Measurements from ENCODE around the gene SMS.

Gene SMS

DNA sequence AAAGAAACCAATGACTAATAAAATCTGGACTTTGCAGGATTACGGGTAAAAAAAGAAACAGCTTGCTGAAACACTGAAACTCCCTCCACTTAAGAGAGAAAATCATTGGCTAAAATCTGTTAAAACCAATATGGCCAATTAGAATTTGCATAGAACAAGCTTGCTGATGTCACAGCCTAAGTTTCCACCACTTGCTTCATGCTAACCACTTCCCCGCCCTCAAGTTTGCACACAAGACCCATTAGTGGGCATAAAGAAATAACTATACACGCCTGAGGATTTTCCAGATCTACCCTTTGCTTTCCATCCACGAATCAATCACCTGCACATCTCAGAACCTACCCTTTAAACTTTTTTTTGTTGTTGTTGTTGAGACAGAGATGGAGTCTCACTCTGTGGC, 48.9 kb downstream of the SMS start:
- Histone ChIP-seq H3K9me3 (ENCODE audit: low read length) (no peaks in the 10 kb centered on the region), H3K27me3 (ENCODE audit: insufficient read depth, low read length) (no peaks in the 10 kb centered on the region), H3K9me2 (ENCODE audit: low read depth, low read length) (no peaks in the 10 kb centered on the region), H3F3A (ENCODE audit: insufficient read depth, low read length) (no peaks in the 10 kb centered on the region), H3K4me1 (ENCODE audit: insufficient read depth, low read length, severe bottlenecking) (peaks cover 5% of the 10 kb centered on the region), H3K27ac (ENCODE audit: low read depth, low read length, poor library complexity, severe bottlenecking) (no peak overlapping the region), H4K20me1 (ENCODE audit: insufficient read depth, low read length) (no peaks in the 10 kb centered on the region), H3K79me2 (ENCODE audit: insufficient read depth, low read length) (no peaks in the 10 kb centered on the region), H3K36me3 (ENCODE audit: insufficient read depth, low read length) (peaks cover 33% of the 10 kb centered on the region), H3K4me2 (ENCODE audit: low read length) (no peak overlapping the region), H2AFZ (ENCODE audit: low read length) (no peak overlapping the region), H3K4me3 (ENCODE audit: low read depth, low read length, poor library complexity, severe bottlenecking) (no peak overlapping the region), H3K9ac (ENCODE audit: low read length) (no peak overlapping the region)
- TF ChIP-seq, protein P1, sequence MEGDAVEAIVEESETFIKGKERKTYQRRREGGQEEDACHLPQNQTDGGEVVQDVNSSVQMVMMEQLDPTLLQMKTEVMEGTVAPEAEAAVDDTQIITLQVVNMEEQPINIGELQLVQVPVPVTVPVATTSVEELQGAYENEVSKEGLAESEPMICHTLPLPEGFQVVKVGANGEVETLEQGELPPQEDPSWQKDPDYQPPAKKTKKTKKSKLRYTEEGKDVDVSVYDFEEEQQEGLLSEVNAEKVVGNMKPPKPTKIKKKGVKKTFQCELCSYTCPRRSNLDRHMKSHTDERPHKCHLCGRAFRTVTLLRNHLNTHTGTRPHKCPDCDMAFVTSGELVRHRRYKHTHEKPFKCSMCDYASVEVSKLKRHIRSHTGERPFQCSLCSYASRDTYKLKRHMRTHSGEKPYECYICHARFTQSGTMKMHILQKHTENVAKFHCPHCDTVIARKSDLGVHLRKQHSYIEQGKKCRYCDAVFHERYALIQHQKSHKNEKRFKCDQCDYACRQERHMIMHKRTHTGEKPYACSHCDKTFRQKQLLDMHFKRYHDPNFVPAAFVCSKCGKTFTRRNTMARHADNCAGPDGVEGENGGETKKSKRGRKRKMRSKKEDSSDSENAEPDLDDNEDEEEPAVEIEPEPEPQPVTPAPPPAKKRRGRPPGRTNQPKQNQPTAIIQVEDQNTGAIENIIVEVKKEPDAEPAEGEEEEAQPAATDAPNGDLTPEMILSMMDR (IDR thresholded peaks at IDR 0.05; ENCODE audit: low read length), result no peak
- no peak for TF ChIP-seq EZH2 (IDR thresholded peaks at IDR 0.05; ENCODE audit: borderline replicate concordance, low read length)

DNA sequence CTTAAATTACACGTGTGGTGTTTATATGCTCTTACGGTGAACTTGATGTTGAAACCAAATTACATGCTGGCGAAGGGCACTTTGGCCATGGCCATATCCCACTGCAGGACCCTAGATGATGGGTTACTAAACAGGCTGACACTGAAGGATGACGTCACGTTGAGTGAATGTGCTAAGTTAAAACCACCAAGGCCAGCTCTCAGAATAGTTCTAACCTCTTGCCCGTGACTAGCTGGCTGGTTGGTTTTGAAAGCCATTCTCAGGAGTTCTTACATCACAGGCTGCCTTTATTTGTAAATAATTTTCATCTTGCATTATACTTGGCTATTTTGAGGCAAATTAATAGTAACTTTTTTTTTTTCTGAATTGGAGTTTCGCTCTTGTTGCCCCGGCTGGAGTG, 50.3 kb downstream of the SMS start:
- Histone ChIP-seq H4K20me1 (ENCODE audit: insufficient read depth, low read length) (no peaks in the 10 kb centered on the region), H3K4me1 (ENCODE audit: insufficient read depth, low read length, severe bottlenecking) (peaks cover 5% of the 10 kb centered on the region), H3K4me2 (ENCODE audit: low read length) (no peak overlapping the region), H3K9me2 (ENCODE audit: low read depth, low read length) (no peaks in the 10 kb centered on the region), H2AFZ (ENCODE audit: low read length) (no peak overlapping the region), H3K4me3 (ENCODE audit: low read depth, low read length, poor library complexity, severe bottlenecking) (no peak overlapping the region), H3K36me3 (ENCODE audit: insufficient read depth, low read length) (peaks cover 33% of the 10 kb centered on the region), H3K27me3 (ENCODE audit: insufficient read depth, low read length) (no peaks in the 10 kb centered on the region), H3F3A (ENCODE audit: insufficient read depth, low read length) (no peaks in the 10 kb centered on the region), H3K79me2 (ENCODE audit: insufficient read depth, low read length) (no peaks in the 10 kb centered on the region), H3K9ac (ENCODE audit: low read length) (no peak overlapping the region), H3K27ac (ENCODE audit: low read depth, low read length, poor library complexity, severe bottlenecking) (no peak overlapping the region), H3K9me3 (ENCODE audit: low read length) (no peaks in the 10 kb centered on the region)
- no peak for TF ChIP-seq EZH2 (IDR thresholded peaks at IDR 0.05; ENCODE audit: borderline replicate concordance, low read length)
- TF ChIP-seq, protein P1 (IDR thresholded peaks at IDR 0.05; ENCODE audit: low read length), result no peak

DNA sequence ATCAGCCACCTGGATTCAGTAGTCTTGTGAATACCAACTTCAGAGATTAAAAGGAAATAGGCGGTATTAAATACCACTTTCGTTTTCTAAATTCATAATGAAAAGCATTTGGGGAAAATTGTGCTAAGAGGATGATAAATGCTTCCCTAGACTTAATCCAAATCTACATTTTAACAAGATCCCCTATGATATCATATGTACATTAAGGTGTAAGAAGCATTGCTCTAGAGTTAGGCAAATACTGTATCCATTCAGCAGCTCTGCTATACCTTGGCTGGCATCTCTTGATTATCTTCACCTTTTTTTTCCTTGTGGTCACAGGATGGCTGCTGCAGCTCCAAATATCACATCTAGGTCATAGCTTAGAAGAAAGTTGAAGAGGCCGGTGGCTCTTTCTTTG, 51.0 kb downstream of the SMS start:
- Histone ChIP-seq H3K4me3 (ENCODE audit: low read depth, low read length, poor library complexity, severe bottlenecking) (no peak overlapping the region), H3K4me2 (ENCODE audit: low read length) (no peak overlapping the region), H3F3A (ENCODE audit: insufficient read depth, low read length) (no peaks in the 10 kb centered on the region), H3K9ac (ENCODE audit: low read length) (no peak overlapping the region), H3K4me1 (ENCODE audit: insufficient read depth, low read length, severe bottlenecking) (peaks cover 5% of the 10 kb centered on the region), H3K79me2 (ENCODE audit: insufficient read depth, low read length) (no peaks in the 10 kb centered on the region), H3K27me3 (ENCODE audit: insufficient read depth, low read length) (no peaks in the 10 kb centered on the region), H3K9me2 (ENCODE audit: low read depth, low read length) (no peaks in the 10 kb centered on the region), H3K9me3 (ENCODE audit: low read length) (no peaks in the 10 kb centered on the region), H3K36me3 (ENCODE audit: insufficient read depth, low read length) (peaks cover 30% of the 10 kb centered on the region), H4K20me1 (ENCODE audit: insufficient read depth, low read length) (no peaks in the 10 kb centered on the region), H2AFZ (ENCODE audit: low read length) (no peak overlapping the region), H3K27ac (ENCODE audit: low read depth, low read length, poor library complexity, severe bottlenecking) (no peak overlapping the region)
- TF ChIP-seq, protein P1 (IDR thresholded peaks at IDR 0.05; ENCODE audit: low read length), result no peak
- no peak for TF ChIP-seq EZH2 (IDR thresholded peaks at IDR 0.05; ENCODE audit: borderline replicate concordance, low read length)

All from OCI-LY1 (cell line).